Stimulated activated CD8-positive, alpha-beta memory T cell treated with anti-CD3 and anti-CD28 coated beads, Interleukin-7, amount 100 ng/mL, for 1 hour (primary cell): Measurements from ENCODE around the gene ZBTB3.
"Not testable (repeated sequence)": the region's sequence is repeated elsewhere in the genome, so short reads cannot be mapped to it uniquely, and the experiment has no call there.

Source experiments
- DNase-seq, 2 donors: peaks; one replicate each; pipeline ENCODE4 v3.0.0-alpha.2; 2020; ENCODE audit warnings: low read depth in 2 of 2

ZBTB3 gene

DNA sequence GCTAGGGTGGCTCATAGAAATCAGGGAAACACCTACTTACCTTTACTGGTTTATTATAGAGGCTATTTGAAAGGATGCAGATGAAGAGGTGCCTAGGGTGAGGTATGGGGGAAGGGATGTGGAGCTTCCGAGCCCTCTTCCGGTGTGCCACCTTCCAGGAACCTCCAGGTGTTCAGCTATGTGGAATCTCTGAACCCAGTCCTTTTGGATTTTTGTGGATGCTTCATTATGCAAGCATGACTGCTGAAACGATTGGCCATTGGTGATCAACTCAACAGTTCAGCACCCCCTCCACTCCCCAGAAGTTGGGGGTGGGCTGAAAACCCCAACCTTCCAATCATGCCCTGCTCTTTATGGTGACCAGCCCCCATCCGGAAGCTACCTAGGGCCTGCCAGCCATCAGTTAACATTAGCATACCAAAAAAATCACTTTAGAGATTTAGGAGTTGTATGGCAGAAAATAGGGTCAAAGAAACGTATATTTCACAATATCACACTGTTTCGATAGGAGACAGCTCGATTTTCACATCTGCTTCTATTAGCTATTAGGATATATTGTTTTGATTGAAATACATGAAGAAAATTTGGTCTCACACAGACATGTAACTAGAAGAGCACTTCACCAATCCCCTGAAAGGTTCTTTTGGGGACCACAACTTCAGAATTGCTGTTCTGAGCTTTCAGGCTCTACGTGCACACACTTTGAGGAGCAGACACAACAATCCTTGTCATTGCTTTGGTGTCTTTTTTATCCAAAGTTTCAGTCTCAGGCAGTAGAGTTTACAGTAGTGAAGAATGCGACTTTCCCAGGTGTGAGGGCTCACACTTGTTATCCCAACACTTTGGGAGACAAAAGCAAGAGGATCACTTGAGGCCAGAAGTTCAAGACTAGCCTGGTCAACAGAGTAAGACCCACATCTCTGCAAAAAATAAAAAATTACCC is 4.2 kb upstream of the ZBTB3 start:
- DNase-seq = no peak

GRCh38 chr11:62755086-62755615 is 1.2 kb upstream of the ZBTB3 start:
- no peak for DNase-seq

DNA sequence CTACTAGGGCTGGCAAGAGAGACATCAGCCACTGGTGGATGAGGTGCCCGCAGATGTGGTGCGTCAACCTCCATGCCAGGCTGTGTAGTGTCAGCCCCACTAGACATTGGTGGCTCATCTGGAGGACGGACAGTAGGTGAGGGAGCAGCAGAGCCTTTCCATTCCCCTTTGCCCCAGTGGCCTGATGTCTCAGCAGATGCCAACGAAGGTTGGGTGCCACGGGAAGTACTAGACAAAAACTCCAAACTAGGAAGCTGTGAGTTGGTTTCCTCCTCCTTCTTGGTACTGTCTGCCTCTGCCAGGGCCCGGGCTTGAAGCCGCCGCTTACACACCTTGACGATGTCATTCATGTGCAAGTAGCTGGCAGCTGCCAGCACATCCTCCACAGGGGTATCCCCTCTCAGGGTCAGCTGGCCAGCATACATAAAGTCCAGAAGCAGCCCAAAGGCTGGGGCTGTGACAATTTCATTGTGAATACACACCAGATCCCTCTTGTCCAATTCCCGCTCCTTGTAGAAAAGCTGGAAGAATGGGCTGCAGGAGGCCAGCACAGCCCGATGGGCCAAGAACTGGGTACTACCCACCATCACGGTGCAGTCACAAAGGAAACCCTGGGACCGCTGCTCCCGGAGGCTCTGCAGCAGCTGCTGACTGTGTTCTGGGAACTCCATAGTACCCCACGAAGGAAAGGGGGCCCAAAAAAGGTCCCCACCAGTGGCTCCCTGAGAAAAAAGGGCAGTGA is 795 bp downstream of the ZBTB3 start:
- DNase-seq = no peak

DNA sequence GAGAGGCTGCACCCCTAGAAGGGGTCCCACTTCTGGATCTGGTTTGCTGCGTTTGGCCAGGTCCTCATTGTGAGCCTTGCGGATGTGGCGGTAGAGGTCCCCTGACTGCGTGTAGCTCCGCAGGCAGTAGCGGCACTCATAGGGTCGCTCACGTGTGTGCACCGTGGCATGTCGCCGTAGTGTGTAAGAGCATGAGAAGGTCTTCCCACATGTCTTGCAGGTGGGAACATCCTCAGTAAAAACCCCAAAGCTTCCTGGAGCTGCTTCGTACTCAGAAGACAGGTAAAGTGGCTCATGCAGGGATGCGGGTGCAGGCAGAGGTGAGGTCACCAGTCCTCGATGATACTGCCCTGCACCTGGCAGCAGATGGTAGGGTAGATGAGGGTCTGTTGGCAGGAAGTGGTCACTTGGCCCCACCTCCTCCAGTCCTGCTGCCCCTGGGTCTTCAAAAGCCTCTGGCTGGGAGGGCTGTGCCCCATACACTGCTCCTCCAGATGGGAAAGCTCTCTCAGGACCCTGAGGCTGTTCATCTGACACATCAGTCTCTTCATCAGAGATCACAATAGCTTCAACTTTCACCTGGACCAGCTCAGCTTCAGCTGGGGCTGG is 1.7 kb downstream of the ZBTB3 start:
- no peak for DNase-seq

DNA sequence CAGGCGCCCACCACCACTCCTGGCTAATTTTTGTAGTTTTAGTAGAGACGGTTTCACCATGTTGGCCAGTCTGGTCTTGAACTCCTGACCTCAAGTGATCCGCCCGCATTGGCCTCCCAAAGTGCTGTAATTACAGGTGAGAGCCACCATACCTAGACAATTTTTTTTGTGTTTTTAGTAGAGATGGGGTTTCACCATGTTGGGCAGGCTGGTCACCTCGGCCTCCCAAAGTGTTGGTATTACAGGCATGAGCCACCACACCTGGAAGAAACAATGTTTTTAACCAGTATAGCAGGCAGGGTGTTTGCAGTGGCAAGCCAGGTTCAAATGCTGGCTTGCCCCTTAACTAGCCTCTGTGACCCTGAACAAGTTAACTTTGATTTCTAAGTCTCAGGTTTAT is 4.0 kb downstream of the ZBTB3 start:
- not testable (repeated sequence) for DNase-seq

- no peak for DNase-seq
Observed at GRCh38 chr11:62747475-62748160, 6.3 kb downstream of the ZBTB3 start.

GRCh38 chr11:62737196-62737595 is 16.8 kb downstream of the ZBTB3 start:
- DNase-seq = no peak

DNA sequence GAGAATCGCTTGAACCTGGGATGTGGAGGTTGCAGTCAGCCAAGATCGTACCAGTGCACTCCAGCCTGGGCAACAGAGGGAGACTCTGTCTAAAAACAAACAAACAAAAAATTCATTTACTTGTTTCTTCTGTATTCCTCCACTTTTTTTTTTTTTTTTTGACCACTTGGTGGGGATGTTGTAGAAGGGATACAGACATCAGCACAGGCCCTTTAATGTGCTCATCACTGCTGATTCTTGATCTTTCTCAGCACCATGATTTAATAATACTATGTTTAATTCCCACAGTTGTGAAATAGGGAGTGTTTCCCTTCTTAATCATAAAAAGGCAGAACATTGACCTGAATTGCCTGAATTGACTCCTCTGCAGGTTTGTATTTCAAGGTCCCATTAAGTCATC is 21.1 kb downstream of the ZBTB3 start:
- no peak for DNase-seq

DNA sequence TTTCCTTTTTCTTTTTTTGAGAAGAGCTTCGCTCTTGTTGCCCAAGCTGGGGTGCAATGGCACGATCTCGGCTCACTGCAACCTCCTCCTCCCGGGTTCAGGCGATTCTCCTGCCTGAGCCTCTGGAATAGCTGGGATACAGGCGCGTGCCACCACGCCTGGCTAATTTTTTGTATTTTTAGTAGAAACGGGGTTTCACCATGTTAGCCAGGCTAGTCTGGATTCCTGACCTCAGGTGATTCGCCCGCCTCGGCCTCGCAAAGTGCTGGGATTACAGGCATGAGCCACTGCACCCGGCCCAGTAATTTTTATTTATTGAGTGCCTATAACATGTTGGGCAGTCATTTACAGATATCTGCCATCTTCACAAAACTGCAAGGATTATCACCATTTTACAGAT is 23.9 kb downstream of the ZBTB3 start:
- not testable (repeated sequence) for DNase-seq

DNA sequence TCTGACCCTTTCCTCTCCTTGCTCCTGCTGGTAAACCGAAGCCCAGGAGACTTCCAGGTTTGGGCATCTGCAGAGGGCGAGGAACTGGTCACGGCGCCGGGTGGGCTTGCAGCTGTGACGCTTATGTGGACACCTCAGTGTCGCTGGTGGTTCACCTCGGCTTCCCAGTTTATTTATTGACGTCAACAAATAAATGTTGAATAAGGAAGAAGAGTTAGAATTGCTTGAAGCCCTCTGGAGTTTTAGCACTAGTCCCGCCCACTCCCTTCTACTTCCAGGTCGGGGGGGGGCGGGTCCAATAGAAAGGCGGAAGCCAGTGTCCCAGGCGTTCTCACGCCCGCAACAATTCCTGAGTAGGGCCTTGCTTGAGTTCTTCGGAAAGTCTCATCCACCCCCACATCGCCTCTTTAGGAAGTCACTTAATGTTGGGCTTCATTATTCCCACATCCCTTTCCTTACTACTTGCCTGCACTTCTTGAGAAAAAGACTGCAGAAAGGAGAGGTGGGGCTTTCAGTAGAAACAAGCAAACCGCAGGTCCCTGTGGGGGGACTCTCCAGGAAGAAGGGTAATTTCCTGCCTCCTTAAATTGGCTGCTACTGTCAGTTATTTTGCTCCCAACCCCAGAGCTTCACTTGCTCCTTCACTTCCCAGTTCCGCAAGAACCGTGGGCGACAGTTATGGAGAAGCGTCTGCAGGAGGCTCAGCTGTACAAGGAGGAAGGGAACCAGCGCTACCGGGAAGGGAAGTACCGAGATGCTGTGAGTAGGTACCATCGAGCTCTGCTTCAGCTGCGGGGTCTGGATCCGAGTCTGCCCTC is 25.6 kb downstream of the ZBTB3 start, which contains the start of gene TTC9C:
TSS of gene TTC9C (plus strand) at position 316 of the 818 bp plus-strand sequence. CDS start at position 679, 363 bp downstream.
- peak; percentile 58 to 71 for DNase-seq

DNA sequence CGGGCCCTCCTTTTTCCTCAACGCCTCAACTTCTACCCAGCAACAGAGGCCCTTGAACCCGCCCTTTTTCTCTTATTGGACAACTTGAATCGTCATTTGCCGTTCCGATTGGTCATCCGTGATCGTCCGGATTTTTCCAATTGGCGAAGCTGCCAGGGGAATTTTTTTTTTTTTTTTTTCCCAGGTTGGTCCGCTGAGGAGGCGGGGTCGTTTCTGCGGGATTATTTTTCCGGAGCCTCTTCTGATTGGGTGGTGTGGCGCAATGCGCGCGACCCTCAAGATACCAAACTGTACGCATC is 26.1 kb downstream of the ZBTB3 start:
- peak; percentile 46 to 52 for DNase-seq

DNA sequence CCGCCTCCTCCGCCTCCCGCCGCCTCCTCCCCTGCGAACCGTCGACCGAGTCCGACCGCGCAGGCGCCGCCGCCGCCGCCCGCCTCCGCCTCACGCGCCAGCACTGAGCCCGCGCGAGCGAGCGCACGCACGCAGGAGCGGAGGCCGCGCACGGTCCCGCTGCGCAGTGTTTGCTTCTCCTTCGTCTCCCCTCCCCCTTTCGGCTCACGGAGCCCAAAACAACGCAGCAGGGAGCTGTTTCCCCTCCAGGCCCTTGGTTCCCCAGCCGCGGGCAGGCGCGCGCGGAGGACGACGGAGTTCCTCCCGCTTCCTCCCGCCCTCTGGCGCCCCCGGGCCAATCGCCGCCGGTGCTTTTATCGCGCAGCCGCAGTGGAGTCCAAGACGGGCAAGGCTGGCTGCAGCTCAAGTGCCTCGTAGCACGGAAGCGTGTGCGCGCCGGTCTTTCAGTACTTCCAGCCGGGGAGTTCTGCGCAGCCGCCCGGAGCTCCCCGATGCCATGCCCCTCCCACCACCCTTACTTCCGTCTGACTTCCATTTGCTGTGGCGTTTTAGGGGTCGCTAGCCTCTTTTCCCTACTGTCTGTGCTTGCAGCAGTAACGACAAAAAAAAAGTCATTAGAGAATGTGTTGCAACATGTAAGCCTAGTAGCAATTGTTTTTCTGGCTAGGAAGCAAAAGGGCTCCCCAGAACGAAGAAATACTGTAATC is 26.6 kb downstream of the ZBTB3 start, which contains the start of gene HNRNPUL2:
TSS of gene HNRNPUL2 (minus strand) at position 293 of the 707 bp plus-strand sequence. CDS start 301 bp downstream, outside the sequence.
- DNase-seq = peak; percentile 93 to 96

- DNase-seq = no peak
Observed at GRCh38 chr11:62726915-62727164, 27.1 kb downstream of the ZBTB3 start.

- DNase-seq = no peak
Observed at GRCh38 chr11:62726156-62726914, 27.6 kb downstream of the ZBTB3 start.

DNA sequence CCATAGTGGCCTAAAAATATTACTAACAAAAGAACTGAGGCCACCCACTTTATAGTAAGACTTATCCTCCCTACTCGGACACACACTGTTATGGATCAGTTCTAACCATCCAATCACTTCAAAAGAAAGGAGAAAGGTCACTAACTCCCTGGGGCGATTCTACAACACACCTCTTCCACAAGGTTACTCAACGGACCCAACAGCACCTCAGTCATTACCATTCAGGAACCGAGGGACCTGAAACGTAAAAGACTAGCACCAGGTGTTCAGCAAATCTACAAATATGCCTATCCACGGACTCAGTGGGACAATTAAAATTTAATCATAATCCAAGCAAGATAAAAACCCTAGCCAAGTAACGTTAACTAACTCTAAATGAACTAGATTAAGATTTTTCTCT is 28.3 kb downstream of the ZBTB3 start:
- DNase-seq = no peak

DNA sequence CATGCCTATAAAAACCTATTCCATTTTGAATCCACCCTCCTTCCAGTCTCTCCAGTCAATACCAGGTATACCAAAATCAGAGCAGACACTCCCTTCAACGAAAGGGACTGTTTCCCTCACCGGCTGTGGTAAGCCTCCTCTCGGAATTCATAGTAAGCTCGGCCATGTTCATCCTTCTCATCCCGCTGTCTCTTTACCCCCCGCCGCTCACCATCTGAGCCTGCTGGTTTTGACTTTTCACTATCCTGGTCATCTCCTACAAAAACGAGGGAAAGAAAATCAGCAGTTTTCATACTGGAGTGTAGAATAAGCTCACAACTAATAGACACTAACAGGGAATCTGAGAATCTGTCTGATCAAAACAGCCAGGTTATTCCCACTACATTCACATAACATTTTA is 29.8 kb downstream of the ZBTB3 start:
- DNase-seq = no peak

DNA sequence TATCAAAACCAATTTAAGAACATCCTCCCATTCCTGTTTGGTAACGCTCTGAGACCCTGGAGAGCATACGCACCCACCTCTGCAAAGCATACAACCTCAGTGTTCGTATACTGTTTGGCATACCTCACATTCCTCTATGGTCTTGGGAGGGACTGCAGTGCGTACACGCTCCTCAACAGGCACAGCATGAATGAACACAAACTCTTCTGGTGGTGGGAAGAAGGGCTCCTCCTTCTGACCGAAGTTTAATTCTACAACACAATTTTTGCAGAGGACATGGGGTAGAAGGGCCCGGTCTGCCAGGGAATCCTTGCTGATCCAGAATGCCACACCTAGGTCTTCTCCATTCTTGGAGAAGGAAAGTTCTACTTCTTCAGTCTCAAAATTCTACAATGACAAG is 32.0 kb downstream of the ZBTB3 start:
- DNase-seq = no peak

DNA sequence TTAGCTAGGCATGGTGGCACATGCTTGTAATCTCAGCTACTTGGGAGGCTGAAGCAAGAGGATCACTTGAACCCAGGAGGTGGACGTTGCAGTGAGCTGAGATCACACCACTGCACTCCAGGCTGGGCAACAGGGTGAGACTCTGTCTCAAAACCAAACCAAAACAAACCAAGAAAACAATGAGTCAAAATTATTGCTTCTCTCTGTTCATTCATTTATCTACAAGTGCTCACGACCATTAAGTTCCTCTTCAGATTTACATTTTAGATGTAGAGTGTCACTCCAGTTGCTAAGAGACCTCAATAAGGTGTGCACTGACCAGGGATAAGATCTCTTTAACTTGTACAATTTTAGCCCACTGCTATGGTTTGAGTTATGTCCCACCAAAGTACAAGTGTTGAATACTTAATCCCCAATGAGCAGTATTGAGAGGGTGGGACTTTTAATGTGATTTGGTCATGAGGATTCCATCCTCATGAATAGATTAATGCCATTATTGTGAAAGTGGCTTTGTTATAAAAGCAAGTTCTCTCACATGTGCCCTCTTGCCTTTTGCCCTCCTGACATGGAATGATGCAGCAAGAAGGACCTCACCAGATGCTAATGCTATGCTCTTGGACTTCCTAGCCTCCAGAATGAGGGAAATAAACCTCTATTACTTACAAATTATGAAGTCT is 34.5 kb downstream of the ZBTB3 start:
- no peak for DNase-seq

GRCh38 chr11:62716816-62717215 is 37.1 kb downstream of the ZBTB3 start:
- no peak for DNase-seq
